Measurements from ENCODE around the gene NR2F2. TPM values are rescaled to one million over a fixed set of nuclear protein-coding genes. Genes with fewer than 3 reads are reported as not detected.

NR2F2 gene
- 15.9 TPM for total RNA-seq (ENCODE audit: unreplicated experiment)
- long read RNA-seq, result 0 reads

DNA sequence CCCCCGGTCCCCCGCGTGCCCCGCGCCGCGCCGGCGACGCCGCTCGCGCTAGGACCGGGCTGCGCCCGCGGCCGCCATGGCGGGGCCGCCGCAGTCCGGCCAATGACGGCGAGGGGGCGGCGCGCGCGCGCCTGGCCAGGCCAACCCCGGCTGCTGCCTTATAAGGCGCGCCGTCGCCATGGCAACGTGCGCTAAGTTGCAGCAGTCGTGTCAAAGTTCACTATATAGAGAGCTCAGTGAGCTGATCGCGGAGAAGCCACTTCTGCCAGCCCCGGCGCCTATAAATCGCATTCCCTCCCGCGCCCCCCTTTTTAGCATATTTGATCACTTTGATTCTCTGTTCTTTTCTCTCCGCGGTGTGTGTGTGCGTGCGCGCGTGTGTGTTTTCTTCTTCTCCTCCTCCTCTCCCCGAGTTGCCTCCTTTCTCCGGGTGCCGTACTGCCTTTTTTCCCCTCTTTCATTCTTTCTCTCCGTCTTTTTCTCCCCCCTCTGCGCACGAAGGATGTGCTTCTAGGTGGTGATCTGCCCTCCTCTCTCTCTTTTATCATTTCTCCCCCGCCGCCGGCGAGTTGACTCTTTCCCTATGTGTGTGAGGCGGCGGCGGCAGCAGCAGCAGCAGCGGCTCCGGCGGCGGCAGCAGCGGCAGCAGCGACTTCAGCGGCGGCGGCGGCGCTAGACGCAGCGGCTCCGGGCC lies at the start of gene NR2F2:
Gene NR2F2, plus strand, starts transcription at position 251 of the 694 bp plus-strand sequence. CDS start 1,406 bp downstream, outside the sequence.
- peak; percentile 93 for DNase-seq (ENCODE audit: low spot score)
- H3K4me1 Mint-ChIP-seq (ENCODE audit: unreplicated experiment), result peaks cover 37% of the 10 kb centered on the region
- no peaks in the 10 kb centered on the region for H3K9me3 Mint-ChIP-seq (ENCODE audit: unreplicated experiment)
- TF ChIP-seq, protein P1, sequence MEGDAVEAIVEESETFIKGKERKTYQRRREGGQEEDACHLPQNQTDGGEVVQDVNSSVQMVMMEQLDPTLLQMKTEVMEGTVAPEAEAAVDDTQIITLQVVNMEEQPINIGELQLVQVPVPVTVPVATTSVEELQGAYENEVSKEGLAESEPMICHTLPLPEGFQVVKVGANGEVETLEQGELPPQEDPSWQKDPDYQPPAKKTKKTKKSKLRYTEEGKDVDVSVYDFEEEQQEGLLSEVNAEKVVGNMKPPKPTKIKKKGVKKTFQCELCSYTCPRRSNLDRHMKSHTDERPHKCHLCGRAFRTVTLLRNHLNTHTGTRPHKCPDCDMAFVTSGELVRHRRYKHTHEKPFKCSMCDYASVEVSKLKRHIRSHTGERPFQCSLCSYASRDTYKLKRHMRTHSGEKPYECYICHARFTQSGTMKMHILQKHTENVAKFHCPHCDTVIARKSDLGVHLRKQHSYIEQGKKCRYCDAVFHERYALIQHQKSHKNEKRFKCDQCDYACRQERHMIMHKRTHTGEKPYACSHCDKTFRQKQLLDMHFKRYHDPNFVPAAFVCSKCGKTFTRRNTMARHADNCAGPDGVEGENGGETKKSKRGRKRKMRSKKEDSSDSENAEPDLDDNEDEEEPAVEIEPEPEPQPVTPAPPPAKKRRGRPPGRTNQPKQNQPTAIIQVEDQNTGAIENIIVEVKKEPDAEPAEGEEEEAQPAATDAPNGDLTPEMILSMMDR (IDR thresholded peaks at IDR 0.05; ENCODE audit: unreplicated experiment), result no peak
- H3K27ac Mint-ChIP-seq (ENCODE audit: unreplicated experiment), result peak within 1 kb of the TSS; percentile 89
- H3K4me3 Mint-ChIP-seq (ENCODE audit: unreplicated experiment), result peak within 1 kb of the TSS; percentile 97
- peaks cover 31% of the 10 kb centered on the region for H3K27me3 Mint-ChIP-seq (ENCODE audit: unreplicated experiment)
- peaks cover 17% of the 10 kb centered on the region for H3K36me3 Mint-ChIP-seq (ENCODE audit: low read depth, unreplicated experiment)

GRCh38 chr15:96285305-96285704 lies 45.2 kb upstream of the NR2F2 start:
- peaks cover 4% of the 10 kb centered on the region for H3K9me3 Mint-ChIP-seq (ENCODE audit: unreplicated experiment)
- no peak for DNase-seq (ENCODE audit: low spot score)
- no peak overlapping the region for H3K27ac Mint-ChIP-seq (ENCODE audit: unreplicated experiment)
- H3K4me3 Mint-ChIP-seq (ENCODE audit: unreplicated experiment), result no peak overlapping the region
- H3K4me1 Mint-ChIP-seq (ENCODE audit: unreplicated experiment), result peaks cover 6% of the 10 kb centered on the region
- peaks cover 5% of the 10 kb centered on the region for H3K36me3 Mint-ChIP-seq (ENCODE audit: low read depth, unreplicated experiment)
- peaks cover 2% of the 10 kb centered on the region for H3K27me3 Mint-ChIP-seq (ENCODE audit: unreplicated experiment)
- TF ChIP-seq, protein P1 (IDR thresholded peaks at IDR 0.05; ENCODE audit: unreplicated experiment), result no peak

- peaks cover 4% of the 10 kb centered on the region for H3K9me3 Mint-ChIP-seq (ENCODE audit: unreplicated experiment)
- TF ChIP-seq, protein P1 (IDR thresholded peaks at IDR 0.05; ENCODE audit: unreplicated experiment), result no peak
- no peak overlapping the region for H3K27ac Mint-ChIP-seq (ENCODE audit: unreplicated experiment)
- no peak overlapping the region for H3K4me3 Mint-ChIP-seq (ENCODE audit: unreplicated experiment)
- H3K4me1 Mint-ChIP-seq (ENCODE audit: unreplicated experiment), result peaks cover 6% of the 10 kb centered on the region
- peaks cover 5% of the 10 kb centered on the region for H3K36me3 Mint-ChIP-seq (ENCODE audit: low read depth, unreplicated experiment)
- peaks cover 2% of the 10 kb centered on the region for H3K27me3 Mint-ChIP-seq (ENCODE audit: unreplicated experiment)
- no peak for DNase-seq (ENCODE audit: low spot score)
Measured at GRCh38 chr15:96285729-96286254, 44.7 kb upstream of the NR2F2 start.

GRCh38 chr15:96290679-96291078 lies 39.8 kb upstream of the NR2F2 start:
- DNase-seq (ENCODE audit: low spot score), result no peak
- H3K27ac Mint-ChIP-seq (ENCODE audit: unreplicated experiment), result no peak overlapping the region
- no peaks in the 10 kb centered on the region for H3K9me3 Mint-ChIP-seq (ENCODE audit: unreplicated experiment)
- H3K4me3 Mint-ChIP-seq (ENCODE audit: unreplicated experiment), result no peak overlapping the region
- TF ChIP-seq, protein P1 (IDR thresholded peaks at IDR 0.05; ENCODE audit: unreplicated experiment), result no peak
- H3K36me3 Mint-ChIP-seq (ENCODE audit: low read depth, unreplicated experiment), result no peaks in the 10 kb centered on the region
- H3K27me3 Mint-ChIP-seq (ENCODE audit: unreplicated experiment), result no peaks in the 10 kb centered on the region
- H3K4me1 Mint-ChIP-seq (ENCODE audit: unreplicated experiment), result peaks cover 8% of the 10 kb centered on the region

DNA sequence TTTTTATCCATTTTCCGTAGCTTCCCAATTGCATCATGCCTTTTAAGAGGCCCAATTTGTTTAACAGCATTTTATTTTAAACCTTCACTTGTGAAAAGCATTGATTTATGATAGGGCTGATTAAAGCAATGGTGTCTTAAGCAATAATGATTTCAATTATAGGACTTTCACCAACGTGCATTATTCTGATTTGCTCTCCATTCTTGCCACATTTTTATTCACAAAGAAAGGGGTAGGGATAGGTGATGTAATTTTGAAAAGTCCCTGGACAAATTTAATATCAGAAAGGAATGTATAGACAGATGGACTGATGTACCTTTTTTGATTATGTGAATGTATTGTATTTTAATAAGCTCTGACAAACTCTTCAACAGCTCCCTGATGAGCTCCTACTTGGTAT lies 37.9 kb upstream of the NR2F2 start:
- peaks cover 4% of the 10 kb centered on the region for H3K4me1 Mint-ChIP-seq (ENCODE audit: unreplicated experiment)
- no peak overlapping the region for H3K4me3 Mint-ChIP-seq (ENCODE audit: unreplicated experiment)

More for the DNA sequence above, 37.9 kb upstream of the NR2F2 start:
- TF ChIP-seq, protein P1 (IDR thresholded peaks at IDR 0.05; ENCODE audit: unreplicated experiment), result no peak
- Mint-ChIP-seq H3K27ac (ENCODE audit: unreplicated experiment) (no peak overlapping the region), H3K27me3 (ENCODE audit: unreplicated experiment) (no peaks in the 10 kb centered on the region), H3K9me3 (ENCODE audit: unreplicated experiment) (no peaks in the 10 kb centered on the region), H3K36me3 (ENCODE audit: low read depth, unreplicated experiment) (no peaks in the 10 kb centered on the region)
- DNase-seq (ENCODE audit: low spot score), result no peak
